Measurements from ENCODE around the gene MDM4.

DNA sequence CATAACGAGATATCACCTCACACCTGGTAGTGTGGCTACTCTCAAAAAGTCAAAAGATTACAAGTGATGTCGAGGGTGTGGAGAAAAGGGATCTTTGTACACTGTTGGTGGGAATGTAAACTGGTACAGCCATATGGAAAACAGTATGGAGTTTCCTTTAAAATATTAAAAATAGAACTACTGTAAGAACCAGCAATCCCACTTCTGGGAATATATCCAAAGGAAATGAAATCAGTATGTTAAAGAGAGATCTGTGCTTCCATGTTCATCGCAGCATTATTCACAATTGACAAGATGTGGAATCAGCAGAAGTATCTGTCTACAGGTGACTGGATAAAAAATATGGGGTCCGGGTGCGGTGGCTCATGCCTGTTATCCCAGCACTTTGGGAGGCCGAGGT is 14.0 kb upstream of the MDM4 start:
- no peak for TF ChIP-seq TAF1 (IDR thresholded peaks at IDR 0.05; ENCODE audit: borderline replicate concordance, insufficient read depth, low read length)
- TF ChIP-seq, protein P1, sequence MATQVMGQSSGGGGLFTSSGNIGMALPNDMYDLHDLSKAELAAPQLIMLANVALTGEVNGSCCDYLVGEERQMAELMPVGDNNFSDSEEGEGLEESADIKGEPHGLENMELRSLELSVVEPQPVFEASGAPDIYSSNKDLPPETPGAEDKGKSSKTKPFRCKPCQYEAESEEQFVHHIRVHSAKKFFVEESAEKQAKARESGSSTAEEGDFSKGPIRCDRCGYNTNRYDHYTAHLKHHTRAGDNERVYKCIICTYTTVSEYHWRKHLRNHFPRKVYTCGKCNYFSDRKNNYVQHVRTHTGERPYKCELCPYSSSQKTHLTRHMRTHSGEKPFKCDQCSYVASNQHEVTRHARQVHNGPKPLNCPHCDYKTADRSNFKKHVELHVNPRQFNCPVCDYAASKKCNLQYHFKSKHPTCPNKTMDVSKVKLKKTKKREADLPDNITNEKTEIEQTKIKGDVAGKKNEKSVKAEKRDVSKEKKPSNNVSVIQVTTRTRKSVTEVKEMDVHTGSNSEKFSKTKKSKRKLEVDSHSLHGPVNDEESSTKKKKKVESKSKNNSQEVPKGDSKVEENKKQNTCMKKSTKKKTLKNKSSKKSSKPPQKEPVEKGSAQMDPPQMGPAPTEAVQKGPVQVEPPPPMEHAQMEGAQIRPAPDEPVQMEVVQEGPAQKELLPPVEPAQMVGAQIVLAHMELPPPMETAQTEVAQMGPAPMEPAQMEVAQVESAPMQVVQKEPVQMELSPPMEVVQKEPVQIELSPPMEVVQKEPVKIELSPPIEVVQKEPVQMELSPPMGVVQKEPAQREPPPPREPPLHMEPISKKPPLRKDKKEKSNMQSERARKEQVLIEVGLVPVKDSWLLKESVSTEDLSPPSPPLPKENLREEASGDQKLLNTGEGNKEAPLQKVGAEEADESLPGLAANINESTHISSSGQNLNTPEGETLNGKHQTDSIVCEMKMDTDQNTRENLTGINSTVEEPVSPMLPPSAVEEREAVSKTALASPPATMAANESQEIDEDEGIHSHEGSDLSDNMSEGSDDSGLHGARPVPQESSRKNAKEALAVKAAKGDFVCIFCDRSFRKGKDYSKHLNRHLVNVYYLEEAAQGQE (IDR thresholded peaks at IDR 0.05; ENCODE audit: insufficient read depth in 1 of 2, low read depth in 2 of 2, low read length in 2 of 2) = no peak
- no peak for TF ChIP-seq SIN3A (IDR thresholded peaks at IDR 0.05; ENCODE audit: borderline replicate concordance, insufficient read depth, low read length)
